HCT116 (cell line): ENCODE data around the gene SLC26A3. TPM values are rescaled to one million over a fixed set of nuclear protein-coding genes. Genes with fewer than 3 reads are reported as not detected.

Source experiments
- ATAC-seq: fragments of 200-7000 bp; cut with Tn5 transposase; 2 replicates; pipeline ENCODE4 v1.9.1; 2020; ENCODE audit warnings: mild to moderate bottlenecking, moderate library complexity
- BruUV-seq: library from RNA; stranded (reverse); fragments of 400-500 nt; replicated peaks from 2 replicates; lab custom pipeline; 2021; lab: Mats Ljungman, UMichigan
- CTCF ChIA-PET: fragments of 300-600 bp; sonication (Branson Sonifier 250); formaldehyde crosslinking; loops from one replicate; lab custom pipeline; 2021; ENCODE audit warnings: antibody characterized with exemption; lab: Charles Lee
- POLR2A ChIA-PET: fragments of 300-600, 350-600 bp; sonication (Branson Sonifier 250); formaldehyde crosslinking; loops from one replicate; lab custom pipeline; 2021; ENCODE audit warnings: antibody characterized with exemption; lab: Charles Lee
- RAD21 ChIA-PET, 2 experiments: fragments of 300-600 bp; sonication (Branson Sonifier 250); formaldehyde crosslinking; loops; one replicate each; lab custom pipeline; 2023; ENCODE audit warnings: low total read pairs in 2 of 2; ENCODE audit not compliant: uncharacterized antibody in 2 of 2, unreplicated experiment in 2 of 2, low non-redundant PET in 1 of 2; lab: Charles Lee
- DNase-seq: peaks from one replicate; pipeline ENCODE4 v3.0.0-alpha.2; 2010; ENCODE audit warnings: low read depth, low spot score
- H2AFZ ChIP-seq: fragments of 200-600 bp; shearing (Covaris generic), sonication (generic); 2 replicates; pipeline ENCODE4 v1.6.1; 2017; ENCODE audit warnings: low read depth, mixed run types, mixed read lengths, antibody characterized with exemption, low read length; ENCODE audit not compliant: poor library complexity, severe bottlenecking
- H3K27ac ChIP-seq: 2 replicates; pipeline ENCODE4 v1.5.1; 2012; ENCODE audit warnings: low read depth, low read length
- H3K27me3 ChIP-seq: fragments of 200-600 bp; sonication (generic); 2 replicates; pipeline ENCODE4 v1.6.1; 2016; ENCODE audit warnings: mixed run types, low read length, mixed read lengths; ENCODE audit not compliant: insufficient read depth
- H3K36me3 ChIP-seq, 2 experiments: fragments of 200-500 bp in 1 of 2; fragments of 200-600 bp in 1 of 2; sonication (Bioruptor generic) in 1 of 2; sonication (generic) in 1 of 2; 2 replicates each; pipeline versions ENCODE4 v1.5.1 to v1.6.1; 2014 to 2016; ENCODE audit warnings: low read length in 2 of 2, inconsistent platforms in 1 of 2, mixed read lengths in 1 of 2, mixed run types in 1 of 2; ENCODE audit not compliant: insufficient read depth in 2 of 2, control insufficient read depth in 1 of 2
- H3K4me1 ChIP-seq, 2 experiments: fragments of 200-600 bp in 1 of 2; sonication (generic) in 1 of 2; 2 replicates each; pipeline versions ENCODE4 v1.5.1 to v1.6.1; 2012 to 2017; ENCODE audit warnings: low read length in 2 of 2, inconsistent platforms in 1 of 2, mild to moderate bottlenecking in 1 of 2, mixed read lengths in 1 of 2, mixed run types in 1 of 2, moderate library complexity in 1 of 2; ENCODE audit not compliant: insufficient read depth in 2 of 2, control insufficient read depth in 1 of 2
- H3K4me2 ChIP-seq: fragments of 200-600 bp; sonication (generic); 2 replicates; pipeline ENCODE4 v1.6.1; 2017; ENCODE audit warnings: mixed run types, low read length, mixed read lengths
- H3K4me3 ChIP-seq, 2 experiments: fragments of 200-600 bp in 1 of 2; sonication (generic) in 1 of 2; replicated peaks in 1 of 2; 2 replicates each; pipeline ENCODE4 v1.5.1; 2011 to 2016; ENCODE audit warnings: low read length in 2 of 2, control low read depth in 1 of 2, low read depth in 1 of 2, mild to moderate bottlenecking in 1 of 2, mixed read lengths in 1 of 2, mixed run types in 1 of 2
- H3K79me2 ChIP-seq: fragments of 200-600 bp; sonication (generic); 2 replicates; pipeline ENCODE4 v1.6.1; 2017; ENCODE audit warnings: mild to moderate bottlenecking, mixed run types, low read length, moderate library complexity, mixed read lengths; ENCODE audit not compliant: insufficient read depth
- H3K9ac ChIP-seq: fragments of 200-600 bp; sonication (generic); 2 replicates; pipeline ENCODE4 v1.6.1; 2016; ENCODE audit warnings: low read length, mixed read lengths
- H3K9me2 ChIP-seq: fragments of 200-600 bp; sonication (generic), shearing (Covaris generic); 2 replicates; pipeline ENCODE4 v1.6.1; 2017; ENCODE audit warnings: mixed run types, mild to moderate bottlenecking, moderate library complexity; ENCODE audit not compliant: insufficient read depth
- H3K9me3 ChIP-seq, 2 experiments: fragments of 200-500 bp in 1 of 2; fragments of 200-600 bp in 1 of 2; sonication (Bioruptor generic) in 1 of 2; sonication (generic) in 1 of 2; 2 replicates each; pipeline ENCODE4 v1.6.1; 2014 to 2017; ENCODE audit warnings: low read length in 2 of 2, mixed read lengths in 2 of 2, inconsistent platforms in 1 of 2, low read depth in 1 of 2, mild to moderate bottlenecking in 1 of 2, mixed run types in 1 of 2, moderate library complexity in 1 of 2; ENCODE audit not compliant: control insufficient read depth in 1 of 2, insufficient read depth in 1 of 2
- H4K20me1 ChIP-seq: fragments of 200-600 bp; sonication (generic), shearing (Covaris generic); 2 replicates; pipeline ENCODE4 v1.6.1; 2017; ENCODE audit warnings: mixed run types, mild to moderate bottlenecking, moderate library complexity; ENCODE audit not compliant: insufficient read depth
- CBX3 ChIP-seq: IDR thresholded peaks from 2 replicates; pipeline ENCODE4 v1.6.1; 2012; ENCODE audit warnings: low read depth
- CEBPB ChIP-seq: IDR thresholded peaks from 2 replicates; pipeline ENCODE4 v1.6.1; 2012; ENCODE audit warnings: low read depth
- CTCF ChIP-seq, 3 experiments: fragments of 200-600 bp in 1 of 3; sonication (generic) in 1 of 3; IDR thresholded peaks in 2 of 3; conservative IDR thresholded peaks in 1 of 3; 2 replicates each; pipeline ENCODE4 v1.5.1; 2012 to 2017; ENCODE audit warnings: low read depth in 2 of 3, low read length in 2 of 3, antibody characterized with exemption in 1 of 3, borderline replicate concordance in 1 of 3, control low read depth in 1 of 3, mild to moderate bottlenecking in 1 of 3, mixed read lengths in 1 of 3, mixed run types in 1 of 3, moderate library complexity in 1 of 3; ENCODE audit not compliant: insufficient read depth in 1 of 3
- ELF1 ChIP-seq: IDR thresholded peaks from 2 replicates; pipeline ENCODE4 v1.6.1; 2012; ENCODE audit warnings: low read depth, borderline replicate concordance
- EZH2 ChIP-seq: fragments of 200-600 bp; sonication (generic); IDR thresholded peaks from 2 replicates; pipeline ENCODE4 v1.6.1; 2017; ENCODE audit warnings: antibody characterized with exemption, mixed run types
- FOSL1 ChIP-seq: IDR thresholded peaks from 2 replicates; pipeline ENCODE4 v1.6.1; 2012; ENCODE audit warnings: low read depth
- JUND ChIP-seq: IDR thresholded peaks from 2 replicates; pipeline ENCODE4 v1.6.1; 2012
- POLR2A ChIP-seq: IDR thresholded peaks from 2 replicates; pipeline ENCODE4 v1.7.0; 2011; ENCODE audit warnings: borderline replicate concordance; ENCODE audit not compliant: insufficient read depth, insufficient read length; ENCODE audit errors: extremely low read depth
- POLR2AphosphoS5 ChIP-seq: IDR thresholded peaks from 2 replicates; pipeline ENCODE4 v1.6.1; 2011; ENCODE audit warnings: mild to moderate bottlenecking, low read depth, low read length, moderate library complexity
- RAD21 ChIP-seq: IDR thresholded peaks from 2 replicates; pipeline ENCODE4 v1.6.1; 2012; ENCODE audit warnings: low read depth, mild to moderate bottlenecking
- REST ChIP-seq: IDR thresholded peaks from 2 replicates; pipeline ENCODE4 v1.6.1; 2012; ENCODE audit warnings: low read depth
- SP1 ChIP-seq: IDR thresholded peaks from 2 replicates; pipeline ENCODE4 v1.6.1; 2012; ENCODE audit warnings: low read depth
- SRF ChIP-seq: IDR thresholded peaks from 2 replicates; pipeline ENCODE4 v1.6.1; 2012; ENCODE audit warnings: low read depth
- TCF7L2 ChIP-seq: IDR thresholded peaks from 2 replicates; pipeline ENCODE4 v1.7.0; 2011; ENCODE audit warnings: borderline replicate concordance, inconsistent platforms; ENCODE audit not compliant: insufficient read depth, insufficient read length; ENCODE audit errors: extremely low read depth
- YY1 ChIP-seq: IDR thresholded peaks from 2 replicates; pipeline ENCODE4 v1.6.1; 2011; ENCODE audit warnings: low read length, low read depth, moderate library complexity, mild to moderate bottlenecking; ENCODE audit not compliant: insufficient replicate concordance; ENCODE audit errors: extremely low read depth
- ZNF274 ChIP-seq: fragments of 200-500 bp; sonication (Bioruptor generic); IDR thresholded peaks from 2 replicates; pipeline ENCODE4 v1.6.1; 2014; ENCODE audit warnings: mild to moderate bottlenecking, low read depth, low read length, inconsistent platforms
- intact Hi-C: fragments of 100-400 bp; cut with micrococcal nuclease; formaldehyde crosslinking; loops from 2 replicates; pipeline ENCODE4 v1.10.0; 2022
- total RNA-seq: library from RNA; stranded (reverse); gene quantifications from one replicate; pipeline ENCODE4 v1.2.1, GENCODE V29; 2021; ENCODE audit not compliant: unreplicated experiment
- TF ChIP-seq, protein P1 (sequence below): IDR thresholded peaks from 2 replicates; pipeline ENCODE4 v1.6.1; 2011; ENCODE audit warnings: mild to moderate bottlenecking, low read length, moderate library complexity; ENCODE audit not compliant: insufficient replicate concordance; ENCODE audit errors: extremely low read depth
- TF ChIP-seq, protein P2 (sequence below): IDR thresholded peaks from 2 replicates; pipeline ENCODE4 v1.6.1; 2012

Gene SLC26A3
- total RNA-seq, 1 experiment from 2014 or later, result 0.54 TPM

DNA sequence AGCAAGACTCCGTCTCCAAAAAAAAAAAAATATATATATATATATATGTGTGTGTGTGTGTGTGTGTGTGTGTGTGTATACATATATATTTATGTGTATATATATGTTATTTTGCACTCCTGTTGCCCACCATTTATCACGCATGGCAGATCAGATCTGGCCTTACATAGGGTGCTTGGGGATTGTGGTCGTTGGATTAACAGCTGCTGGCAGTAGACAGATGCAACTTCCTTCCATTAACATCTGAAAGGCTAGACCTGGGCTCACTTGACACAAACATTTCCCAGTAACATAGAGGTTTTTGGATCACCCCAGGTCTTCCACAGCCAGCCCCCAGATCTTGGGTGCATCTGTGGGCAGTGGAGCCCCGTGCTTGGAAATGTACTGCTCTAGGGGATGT lies 47.2 kb upstream of the SLC26A3 start:
- ATAC-seq, result no peak
- no peak for TF ChIP-seq CEBPB
- no peak for TF ChIP-seq FOSL1
- TF ChIP-seq POLR2AphosphoS5, result no peak
- TF ChIP-seq CTCF (IDR thresholded peaks at IDR 0.05 in 2 of 3, conservative IDR thresholded peaks at IDR 0.05 in 1 of 3; ENCODE audit: borderline replicate concordance in 1 of 3, insufficient read depth in 1 of 3, low read depth in 2 of 3, low read length in 2 of 3), result no peak
- TF ChIP-seq ZNF274, result no peak
- TF ChIP-seq, protein P1, sequence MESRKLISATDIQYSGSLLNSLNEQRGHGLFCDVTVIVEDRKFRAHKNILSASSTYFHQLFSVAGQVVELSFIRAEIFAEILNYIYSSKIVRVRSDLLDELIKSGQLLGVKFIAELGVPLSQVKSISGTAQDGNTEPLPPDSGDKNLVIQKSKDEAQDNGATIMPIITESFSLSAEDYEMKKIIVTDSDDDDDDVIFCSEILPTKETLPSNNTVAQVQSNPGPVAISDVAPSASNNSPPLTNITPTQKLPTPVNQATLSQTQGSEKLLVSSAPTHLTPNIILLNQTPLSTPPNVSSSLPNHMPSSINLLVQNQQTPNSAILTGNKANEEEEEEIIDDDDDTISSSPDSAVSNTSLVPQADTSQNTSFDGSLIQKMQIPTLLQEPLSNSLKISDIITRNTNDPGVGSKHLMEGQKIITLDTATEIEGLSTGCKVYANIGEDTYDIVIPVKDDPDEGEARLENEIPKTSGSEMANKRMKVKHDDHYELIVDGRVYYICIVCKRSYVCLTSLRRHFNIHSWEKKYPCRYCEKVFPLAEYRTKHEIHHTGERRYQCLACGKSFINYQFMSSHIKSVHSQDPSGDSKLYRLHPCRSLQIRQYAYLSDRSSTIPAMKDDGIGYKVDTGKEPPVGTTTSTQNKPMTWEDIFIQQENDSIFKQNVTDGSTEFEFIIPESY, result no peak
- no peak for TF ChIP-seq CBX3
- no peak for TF ChIP-seq SRF
- no peak for TF ChIP-seq REST
- TF ChIP-seq YY1, result no peak
- TF ChIP-seq EZH2, result no peak
- TF ChIP-seq JUND, result no peak
- no peak for TF ChIP-seq TCF7L2
- no peak for TF ChIP-seq RAD21
- no peak for TF ChIP-seq ELF1
- TF ChIP-seq, protein P2, sequence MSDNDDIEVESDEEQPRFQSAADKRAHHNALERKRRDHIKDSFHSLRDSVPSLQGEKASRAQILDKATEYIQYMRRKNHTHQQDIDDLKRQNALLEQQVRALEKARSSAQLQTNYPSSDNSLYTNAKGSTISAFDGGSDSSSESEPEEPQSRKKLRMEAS, result no peak
- TF ChIP-seq SP1, result no peak
- no peak for TF ChIP-seq POLR2A
- H4K20me1 ChIP-seq, result no peaks in the 10 kb centered on the region
- no peak overlapping the region for H3K27ac ChIP-seq
- no peaks in the 10 kb centered on the region for H3K27me3 ChIP-seq
- no TSS peak for BruUV-seq
- CTCF ChIA-PET, result no interaction called here
- no peak for DNase-seq
- no peaks in the 10 kb centered on the region; a peak in 1 of 4 replicates for H3K4me1 ChIP-seq
- no peak overlapping the region for H3K4me3 ChIP-seq
- POLR2A ChIA-PET, result no interaction called here
- no peak overlapping the region for H2AFZ ChIP-seq
- H3K9me2 ChIP-seq, result no peaks in the 10 kb centered on the region
- intact Hi-C loops, result no loop called here
- no peaks in the 10 kb centered on the region for H3K36me3 ChIP-seq
- no peaks in the 10 kb centered on the region for H3K9me3 ChIP-seq
- RAD21 ChIA-PET, result no interaction called here
- H3K9ac ChIP-seq, result no peak overlapping the region
- H3K4me2 ChIP-seq, result no peak overlapping the region
- no peaks in the 10 kb centered on the region for H3K79me2 ChIP-seq
